GM21717 (cell line): ENCODE data around the gene KCNC1.

Experiments used
- ATAC-seq: cut with Tn5 transposase; IDR thresholded peaks from one replicate; pipeline ENCODE4 v1.9.1; 2021; ENCODE audit warnings: mild to moderate bottlenecking, moderate library complexity; ENCODE audit not compliant: unreplicated experiment

KCNC1 gene

DNA sequence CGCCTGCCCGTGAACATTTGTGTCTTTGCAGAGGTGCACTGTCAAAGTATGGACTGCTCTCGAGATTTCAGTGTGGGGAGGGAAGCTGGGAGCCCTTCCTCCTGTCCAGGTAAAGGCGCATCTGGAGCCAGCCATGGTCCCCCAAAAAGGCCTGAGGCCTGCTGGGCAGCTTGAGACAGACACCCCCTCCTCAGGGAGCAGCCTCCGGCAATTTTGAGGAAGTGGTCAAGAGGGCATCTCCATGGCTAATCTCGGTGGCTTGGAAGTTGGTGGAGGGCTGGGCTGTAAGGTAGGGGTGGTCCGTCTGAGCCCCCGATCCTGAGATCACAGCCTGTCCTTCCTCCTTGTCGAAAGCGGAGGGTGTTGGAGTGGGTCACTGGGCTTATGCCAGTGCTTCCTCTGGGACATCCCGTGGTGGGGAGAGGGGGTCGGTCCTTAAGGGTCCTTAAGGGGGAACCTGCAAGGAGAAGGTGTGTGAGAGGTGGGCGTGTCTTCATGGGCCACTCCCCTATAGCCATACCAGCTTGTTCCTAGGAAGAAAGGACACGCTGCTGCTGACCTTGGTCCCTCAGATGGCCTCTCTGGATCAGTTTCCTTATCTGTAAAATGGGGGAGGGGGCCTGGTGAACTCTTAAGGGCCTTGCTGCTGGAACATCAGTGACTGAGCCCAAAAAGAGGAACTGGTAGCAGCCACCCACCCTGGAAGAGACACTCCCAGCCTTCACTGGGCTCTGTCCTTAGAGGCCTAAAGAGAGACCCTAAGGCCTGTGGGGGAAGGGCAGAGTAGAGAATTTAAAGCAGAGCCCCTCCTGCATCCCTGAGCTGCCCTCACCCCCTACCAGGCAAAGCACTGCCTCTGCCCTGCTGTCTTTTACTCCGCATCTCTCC, 2.6 kb downstream of the KCNC1 start:
- no peak for ATAC-seq

DNA sequence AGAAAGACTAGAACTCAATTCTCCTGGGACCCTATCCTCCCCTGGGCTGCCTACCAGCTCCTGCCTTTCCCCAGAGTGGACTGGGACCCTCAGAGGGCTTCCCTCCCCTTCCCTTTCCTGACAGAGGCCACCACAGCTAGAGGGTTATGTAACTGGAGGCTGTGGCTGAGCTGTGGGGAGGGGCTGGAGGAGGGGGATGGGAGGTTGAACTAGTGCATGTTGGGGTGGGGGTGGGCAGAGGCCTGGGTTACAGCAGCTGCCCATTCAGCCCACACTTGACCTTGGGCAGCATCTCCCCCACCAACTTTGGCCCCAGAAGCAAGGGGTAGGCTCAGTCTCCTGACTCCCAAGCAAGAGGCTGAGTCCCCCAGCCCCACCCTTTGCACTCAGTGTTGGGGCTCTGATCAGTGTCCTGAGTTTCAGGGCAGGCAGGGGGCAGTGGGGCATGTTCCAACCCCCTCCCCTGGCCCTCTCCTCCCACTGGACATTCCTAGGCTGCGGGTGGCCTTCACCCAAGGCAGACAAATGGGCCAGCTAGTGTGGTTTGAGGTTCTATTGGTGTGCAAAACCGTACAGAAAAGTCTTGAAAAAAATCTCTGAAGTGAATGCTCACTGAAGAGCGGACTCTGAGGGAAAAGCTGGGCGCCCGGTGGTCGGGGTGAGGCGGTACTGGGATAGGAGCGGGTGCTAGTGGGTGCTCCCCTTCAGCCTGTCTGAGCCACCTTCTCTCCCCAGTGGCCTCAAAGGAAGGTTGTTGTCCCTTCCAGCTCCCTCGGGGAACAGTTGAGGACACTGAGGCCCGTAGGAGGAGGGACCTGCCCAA, 3.8 kb downstream of the KCNC1 start:
- no peak for ATAC-seq

DNA sequence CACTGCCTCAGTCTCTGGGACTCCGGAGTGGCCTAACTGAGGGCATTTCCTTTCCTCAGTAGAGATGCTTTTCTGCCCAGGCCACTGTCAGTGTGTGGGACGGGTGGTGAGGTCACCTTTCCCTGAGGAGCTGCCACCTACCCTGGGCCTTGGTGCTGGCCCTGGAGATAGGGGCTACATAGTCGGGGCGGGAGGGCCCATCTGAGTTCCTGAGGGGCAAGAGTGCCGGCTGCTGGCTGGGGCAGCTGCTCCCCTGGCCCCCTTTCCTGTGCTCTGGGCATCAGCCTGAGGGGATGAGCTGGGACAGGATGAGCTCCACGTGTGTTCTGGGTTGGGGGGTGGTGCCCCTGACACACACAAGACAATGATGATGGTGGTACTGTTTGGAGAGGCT, 5.4 kb downstream of the KCNC1 start:
- ATAC-seq, result no peak

DNA sequence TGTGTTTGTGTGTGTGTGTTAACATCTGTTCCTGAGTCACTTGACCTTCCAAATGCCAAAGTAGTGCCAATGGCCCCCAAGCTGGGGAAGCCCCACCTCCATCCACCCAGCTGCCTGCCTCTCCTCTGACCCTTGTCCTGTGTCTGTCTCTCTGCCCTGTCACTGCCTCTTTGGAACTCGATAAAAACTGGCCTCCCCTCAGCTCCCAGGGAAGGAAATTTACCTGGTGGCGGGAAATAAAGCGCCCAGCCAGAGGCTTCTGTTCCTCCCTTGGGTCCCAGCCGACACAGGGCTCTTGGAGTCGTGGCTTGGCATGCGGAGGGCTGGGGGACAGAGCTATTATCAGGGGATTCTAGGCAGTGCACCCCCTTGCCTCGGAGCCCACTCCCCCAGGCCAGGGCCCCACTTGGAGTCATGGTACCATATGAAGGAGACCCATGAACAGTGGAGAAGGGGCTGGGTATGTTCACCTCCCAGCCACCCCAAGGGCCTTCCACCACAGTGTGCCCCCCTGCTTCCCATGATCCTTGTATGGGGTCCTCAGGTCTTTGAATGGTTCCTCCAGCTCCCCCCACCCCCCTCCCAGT, 6.2 kb downstream of the KCNC1 start:
- ATAC-seq, result no peak

GRCh38 chr11:17741487-17741886, 6.9 kb downstream of the KCNC1 start:
- no peak for ATAC-seq

DNA sequence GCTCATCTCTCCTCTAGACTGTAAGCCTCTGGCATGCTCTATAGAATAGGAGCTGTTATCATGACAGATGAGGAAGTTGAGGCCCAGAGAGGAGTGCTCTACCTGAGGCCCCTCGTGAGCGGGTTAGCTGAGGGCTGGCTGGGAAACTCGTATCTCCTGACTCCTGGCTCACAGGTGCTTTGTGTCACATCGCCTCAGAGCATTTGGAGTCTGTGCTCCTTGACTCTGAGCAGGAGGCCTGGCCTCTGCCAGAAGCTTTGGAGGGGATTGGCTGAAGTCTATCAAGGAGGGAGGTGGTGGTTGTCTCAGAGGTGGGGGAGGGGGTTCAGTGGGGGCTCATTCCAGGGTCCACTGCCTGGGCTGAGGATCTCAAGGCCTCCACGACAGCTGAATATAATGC, 7.4 kb downstream of the KCNC1 start:
- no peak for ATAC-seq

- no peak for ATAC-seq
These were observed 8.6 kb downstream of the KCNC1 start for GRCh38 chr11:17743026-17743807.

DNA sequence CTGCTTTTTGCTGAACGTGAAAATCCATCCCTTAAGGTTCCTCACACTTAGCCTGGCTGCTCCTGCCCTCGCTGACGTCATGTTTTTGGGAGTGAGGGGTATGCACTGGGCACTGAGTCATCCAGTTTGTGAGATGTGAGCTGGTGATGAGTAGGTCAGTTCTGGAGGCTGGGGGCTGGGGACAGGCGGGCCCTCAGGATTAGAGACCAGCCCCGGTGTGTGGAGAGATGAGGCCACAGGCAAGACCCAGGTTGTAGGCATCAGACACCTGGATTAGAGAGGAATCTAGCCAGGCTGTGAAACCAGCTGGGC, 9.2 kb downstream of the KCNC1 start:
- ATAC-seq, result no peak

GRCh38 chr11:17744151-17744940, 9.8 kb downstream of the KCNC1 start:
- no peak for ATAC-seq

GRCh38 chr11:17745023-17745772, 10.6 kb downstream of the KCNC1 start:
- no peak for ATAC-seq

DNA sequence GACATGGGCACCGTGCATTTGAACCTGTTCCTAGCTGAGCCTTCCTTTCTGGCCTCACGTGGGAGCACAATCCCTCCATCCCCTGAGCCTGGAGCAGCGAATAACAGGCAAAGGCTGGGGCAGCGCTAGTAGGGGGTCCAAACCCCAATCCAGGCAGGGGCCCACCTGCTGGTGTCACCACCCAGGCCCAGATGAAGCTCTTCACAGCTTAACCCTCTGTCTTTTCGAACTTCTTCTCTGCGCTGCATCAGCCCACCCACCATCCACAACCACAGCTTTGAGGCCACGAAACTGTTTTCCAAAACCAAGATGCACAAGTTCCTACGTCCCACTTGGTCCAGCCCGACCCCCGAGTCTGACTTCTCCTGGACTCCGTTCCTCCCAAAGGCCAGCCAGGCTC, 11.5 kb downstream of the KCNC1 start:
- no peak for ATAC-seq

DNA sequence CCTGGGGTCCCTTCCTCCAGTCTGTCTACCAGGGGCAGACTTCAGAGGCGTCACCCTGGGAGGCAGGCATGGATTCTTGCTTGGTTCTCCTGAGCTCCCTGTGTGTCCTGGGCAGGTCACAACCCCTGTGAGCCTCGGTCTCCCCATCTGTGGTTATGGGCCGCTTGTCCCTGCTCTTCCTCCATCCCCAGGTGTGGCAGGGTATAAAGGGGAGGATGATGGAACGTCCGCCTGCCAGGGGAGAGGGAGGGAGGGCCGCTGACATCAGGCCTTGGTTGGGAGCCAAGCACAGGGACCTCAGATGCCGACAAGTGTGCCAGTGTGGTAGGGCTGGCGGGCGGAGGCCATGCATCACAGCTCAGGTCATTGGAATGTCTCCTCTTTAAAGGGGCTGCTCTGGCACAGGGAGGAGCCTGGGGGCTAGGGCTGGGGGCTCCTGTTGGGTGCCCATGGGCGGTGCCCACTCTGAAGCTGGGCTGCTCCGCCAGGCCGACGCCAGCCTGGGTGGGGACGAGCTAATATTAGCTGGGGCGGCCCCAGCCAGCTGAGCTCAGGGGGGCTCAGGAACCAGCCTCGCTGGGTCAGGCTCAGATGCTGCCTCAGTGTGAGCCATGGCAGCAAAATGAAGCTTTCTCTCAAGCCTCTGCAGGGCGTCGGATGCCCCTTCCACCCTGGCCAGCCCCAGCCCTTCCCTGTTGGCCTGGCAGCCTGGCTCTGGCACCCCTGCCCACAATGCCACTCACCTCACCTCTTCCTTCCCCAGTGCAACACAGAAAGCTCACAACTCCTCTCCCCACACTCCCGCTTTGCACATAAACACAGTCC, 12.8 kb downstream of the KCNC1 start:
- no peak for ATAC-seq

GRCh38 chr11:17748044-17748443, 13.5 kb downstream of the KCNC1 start:
- no peak for ATAC-seq

- no peak for ATAC-seq
These were observed 14.5 kb downstream of the KCNC1 start for GRCh38 chr11:17748761-17749721.

- no peak for ATAC-seq
These were observed 15.6 kb downstream of the KCNC1 start for GRCh38 chr11:17750013-17750800.

GRCh38 chr11:17750801-17751165, 16.2 kb downstream of the KCNC1 start:
- ATAC-seq, result no peak

DNA sequence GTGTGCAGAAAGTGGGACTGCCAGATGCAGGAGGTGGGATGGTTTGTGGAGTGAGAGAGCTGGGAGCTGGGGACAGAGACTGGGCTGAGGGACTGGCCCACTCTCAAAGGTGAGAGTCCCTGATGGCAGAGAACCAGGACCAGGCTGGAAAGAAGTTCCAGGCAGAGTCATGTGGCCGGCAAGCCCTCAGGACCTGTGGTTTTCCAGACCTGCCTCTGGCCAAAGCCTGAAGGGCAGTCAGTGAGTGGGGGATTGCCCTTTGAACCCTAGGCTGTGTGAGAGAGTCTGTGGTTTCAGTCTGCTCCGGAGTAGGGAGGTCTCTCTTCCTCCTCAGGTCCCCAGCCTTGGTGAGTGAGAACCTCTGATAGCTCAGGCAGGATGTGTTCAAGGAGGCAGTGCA, 17.0 kb downstream of the KCNC1 start:
- ATAC-seq, result no peak
